Heart right ventricle (tissue), 16 donors: ENCODE results near the gene NFATC2IP. TPM values are rescaled to one million over a fixed set of nuclear protein-coding genes. Genes with fewer than 3 reads are reported as not detected.

Source experiments
- ATAC-seq, 8 donors: fragments of 200-7000 bp; cut with Tn5 transposase; one replicate each; pipeline ENCODE4 v1.9.1; 2020; ENCODE audit warnings: mild to moderate bottlenecking in 8 of 8, moderate library complexity in 8 of 8, moderate number of reproducible peaks in 1 of 8
- DNase-seq, 2 donors: peaks; one replicate each; pipeline ENCODE4 v3.0.0-alpha.2; 2020
- H3K27ac ChIP-seq, 10 donors: fragments of 200-600 bp; sonication (generic) in 2 of 10; one replicate each; pipeline versions ENCODE4 v1.5.0 to v1.8.0; 2020 to 2022; ENCODE audit warnings: mild to moderate bottlenecking in 3 of 10
- H3K27me3 ChIP-seq, 7 donors: fragments of 200-600 bp; one replicate each; pipeline ENCODE4 v1.8.0; 2021 to 2022; ENCODE audit warnings: mild to moderate bottlenecking in 2 of 7
- H3K36me3 ChIP-seq, 9 donors: fragments of 200-600 bp; sonication (generic) in 1 of 9; one replicate each; pipeline versions ENCODE4 v1.5.0 to v1.8.0; 2020 to 2022; ENCODE audit warnings: mild to moderate bottlenecking in 2 of 9
- H3K4me1 ChIP-seq, 9 donors: fragments of 200-600 bp; sonication (generic) in 1 of 9; one replicate each; pipeline versions ENCODE4 v1.5.0 to v1.8.0; 2020 to 2022; ENCODE audit warnings: mild to moderate bottlenecking in 4 of 9
- H3K4me3 ChIP-seq, 10 donors: fragments of 200-600 bp; sonication (generic) in 2 of 10; one replicate each; pipeline versions ENCODE4 v1.5.0 to v1.8.0; 2020 to 2022; ENCODE audit warnings: mild to moderate bottlenecking in 7 of 10, moderate library complexity in 2 of 10
- H3K9me3 ChIP-seq, 11 donors: fragments of 200-600 bp in 10 of 11; sonication (generic) in 2 of 11; one replicate each; pipeline versions ENCODE4 v1.5.0 to v1.8.0; 2013 to 2022; ENCODE audit warnings: mild to moderate bottlenecking in 2 of 11, control low read depth in 1 of 11, moderate library complexity in 1 of 11
- WGBS, 2 donors: extraction: QIAGEN DNeasy Blood & Tissue Kit; methylation state at CpG; one replicate each; pipeline ENCODE4 v1.1.7; 2013; ENCODE audit warnings: inconsistent platforms in 1 of 2; 5-methylcytosine and 5-hydroxymethylcytosine counted together
- intact Hi-C, 10 donors: fragments of 100-400 bp; cut with DNase I; formaldehyde crosslinking; loops; one replicate each; pipeline versions ENCODE4 v1.11.1 to v1.14.2; 2022
- long read RNA-seq, 3 donors: library from polyadenylated mRNA; unstranded; transcript quantifications; one replicate each; pipeline ENCODE4 v2.0.0, GENCODE V29; 2020 to 2021
- polyA plus RNA-seq, 2 donors: library from polyadenylated mRNA; stranded (reverse); fragments of 200-250 nt; gene quantifications; one replicate each; pipeline ENCODE4 v1.2.3, GENCODE V29; 2013
- total RNA-seq, 10 donors: library from RNA; stranded (reverse); fragmentation: NEBNext Ultra II Directional in 3 of 10; extraction: Animal tissue kit (Norgen Biotek cat#: 25700) in 3 of 10; gene quantifications; one replicate each; pipeline versions ENCODE4 v1.2.1 to v1.2.4, GENCODE V29; 2021 to 2023
- TF ChIP-seq, protein P1 (sequence below), 9 donors: fragments of 200-600 bp; sonication (generic) in 2 of 9; IDR thresholded peaks; one replicate each; pipeline versions ENCODE4 v1.5.0 to v1.8.0; 2021 to 2022; ENCODE audit warnings: antibody characterized with exemption in 9 of 9, mild to moderate bottlenecking in 5 of 9, moderate library complexity in 1 of 9
- donor health status: Arrhythmogenic right ventricular cardiomyopathy.
- donor health status: ischemic (EF 13 %, LVEDD 7.1; RV severe dilation, severe dysfunction).
- donor health status: healthy with polysubstance abuse.
- donor health status: DM: no; HTN: yes; CAD: no.
- donor health status: DM: no; HTN: no; CAD: no.
- donor health status: ischemic (EF 25% LVEDD 6.9; RV normal size, moderate dysfunction).
- donor health status: ischemic (EF 25% LVEDD 5.7; RV mildly dilated, moderate dysfunction).
- donor health status: healthy.
- donor health status: DM: yes; HTN: yes; CAD: no.
- donor health status: Ischemic cardiomyopathy.
- donor health status: ischemic (EF 35%, LVEDD 5.7; RV mildly dilated, moderate dysfunction).
- donor health status: nonischemic (EF 11% LVEDD 7.7; RV severe dilation, severe dysfunction).
- donor health status: DM: yes; HTN: yes; CAD: no.
- donor health status: PGD.
- donor health status: ischemic (EF 29% LVEDD 5.4; RV normal size, mild dysfunction).
- donor health status: nonischemic (EF 23%, LVEDD 6.1; RV moderate dilation, normal function).

The NFATC2IP gene
- 10 to 100 TPM; 13.8 to 22.5 (median 17.0) TPM for total RNA-seq
- polyA plus RNA-seq: 10 to 100 TPM; 15.7 to 24.4 TPM
- long read RNA-seq, donor 1, full-length matches to known transcripts: 38 of 47 reads
- long read RNA-seq, donor 1, partial matches to known transcripts: 3 of 47 reads
- long read RNA-seq, donor 1, other reads (novel, unspliced or antisense): 6 of 47 reads
- long read RNA-seq, donor 2, full-length matches to known transcripts: 35 of 42 reads
- long read RNA-seq, donor 2, partial matches to known transcripts: 0 of 42 reads
- long read RNA-seq, donor 2, other reads (novel, unspliced or antisense): 7 of 42 reads
- long read RNA-seq, donor 3, partial matches to known transcripts: 1 of 7 reads
- long read RNA-seq, donor 3, other reads (novel, unspliced or antisense): 5 of 7 reads

DNA sequence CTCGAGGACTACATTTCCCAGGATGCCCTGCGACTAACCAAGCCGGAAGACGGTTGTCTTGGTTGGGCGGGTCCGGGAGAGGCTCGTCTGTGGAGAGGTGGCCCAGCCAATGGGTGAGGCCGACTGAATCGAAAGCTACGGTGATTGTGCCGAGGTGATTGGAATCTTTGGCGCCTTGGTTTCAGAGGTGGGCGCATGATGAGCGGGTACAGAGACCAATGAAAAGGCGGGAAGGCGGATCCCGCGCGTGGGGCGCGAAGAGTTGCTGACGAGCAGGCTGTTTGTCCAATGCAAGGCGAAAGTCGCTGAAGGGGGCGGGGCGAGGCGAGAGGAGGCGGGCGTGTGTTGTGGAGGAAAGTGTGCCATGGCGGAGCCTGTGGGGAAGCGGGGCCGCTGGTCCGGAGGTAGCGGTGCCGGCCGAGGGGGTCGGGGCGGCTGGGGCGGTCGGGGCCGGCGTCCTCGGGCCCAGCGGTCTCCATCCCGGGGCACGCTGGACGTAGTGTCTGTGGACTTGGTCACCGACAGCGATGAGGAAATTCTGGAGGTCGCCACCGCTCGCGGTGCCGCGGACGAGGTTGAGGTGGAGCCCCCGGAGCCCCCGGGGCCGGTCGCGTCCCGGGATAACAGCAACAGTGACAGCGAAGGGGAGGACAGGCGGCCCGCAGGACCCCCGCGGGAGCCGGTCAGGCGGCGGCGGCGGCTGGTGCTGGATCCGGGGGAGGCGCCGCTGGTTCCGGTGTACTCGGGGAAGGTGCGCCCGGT is at the start of gene NFATC2IP:
NFATC2IP (plus strand) TSS at position 290 of the 762 bp plus-strand sequence; CDS start at position 365, 75 bp downstream.
- H3K36me3 ChIP-seq: peaks cover 0 to 39% (median 12%) of the 10 kb centered on the region in 9 donors
- peak within 1 kb of the TSS; percentile 19 to 94 (median 90) for H3K27ac ChIP-seq
- intact Hi-C loops: loop anchor here in 2 of 10 donors (1.0 to 5.0 kb wide), 3 partner anchors 26 to 89 kb away; partner anchors contain the start of genes RABEP2 (in 2 of the 2) and SH2B1 (in 1 of the 2)
- DNase-seq (peak; percentile 99 to 100), ATAC-seq (peak; percentile 97 to 100 (median 98))
- no peaks in the 10 kb centered on the region for H3K27me3 ChIP-seq
- H3K4me1 ChIP-seq: peaks cover 6 to 23% (median 16%) of the 10 kb centered on the region in 9 donors
- TF ChIP-seq, protein P1, sequence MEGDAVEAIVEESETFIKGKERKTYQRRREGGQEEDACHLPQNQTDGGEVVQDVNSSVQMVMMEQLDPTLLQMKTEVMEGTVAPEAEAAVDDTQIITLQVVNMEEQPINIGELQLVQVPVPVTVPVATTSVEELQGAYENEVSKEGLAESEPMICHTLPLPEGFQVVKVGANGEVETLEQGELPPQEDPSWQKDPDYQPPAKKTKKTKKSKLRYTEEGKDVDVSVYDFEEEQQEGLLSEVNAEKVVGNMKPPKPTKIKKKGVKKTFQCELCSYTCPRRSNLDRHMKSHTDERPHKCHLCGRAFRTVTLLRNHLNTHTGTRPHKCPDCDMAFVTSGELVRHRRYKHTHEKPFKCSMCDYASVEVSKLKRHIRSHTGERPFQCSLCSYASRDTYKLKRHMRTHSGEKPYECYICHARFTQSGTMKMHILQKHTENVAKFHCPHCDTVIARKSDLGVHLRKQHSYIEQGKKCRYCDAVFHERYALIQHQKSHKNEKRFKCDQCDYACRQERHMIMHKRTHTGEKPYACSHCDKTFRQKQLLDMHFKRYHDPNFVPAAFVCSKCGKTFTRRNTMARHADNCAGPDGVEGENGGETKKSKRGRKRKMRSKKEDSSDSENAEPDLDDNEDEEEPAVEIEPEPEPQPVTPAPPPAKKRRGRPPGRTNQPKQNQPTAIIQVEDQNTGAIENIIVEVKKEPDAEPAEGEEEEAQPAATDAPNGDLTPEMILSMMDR (IDR thresholded peaks at IDR 0.05): no peak
- no peaks in the 10 kb centered on the region for H3K9me3 ChIP-seq
- peak within 1 kb of the TSS; percentile 75 to 99 (median 92) for H3K4me3 ChIP-seq
- 0 to 1% methylated on average over 77 to 79 of the region's 79 CpGs for WGBS, 2 donors

DNA sequence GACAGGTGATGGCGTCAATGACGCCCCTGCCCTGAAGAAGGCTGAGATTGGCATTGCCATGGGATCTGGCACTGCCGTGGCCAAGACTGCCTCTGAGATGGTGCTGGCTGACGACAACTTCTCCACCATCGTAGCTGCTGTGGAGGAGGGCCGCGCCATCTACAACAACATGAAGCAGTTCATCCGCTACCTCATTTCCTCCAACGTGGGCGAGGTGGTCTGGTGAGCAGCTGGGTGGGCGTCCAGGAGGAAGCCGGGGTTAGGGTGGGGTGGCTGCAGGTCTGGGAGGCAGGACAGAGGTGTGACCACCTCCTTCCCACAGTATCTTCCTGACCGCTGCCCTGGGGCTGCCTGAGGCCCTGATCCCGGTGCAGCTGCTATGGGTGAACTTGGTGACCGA is 48.9 kb upstream of the NFATC2IP start:
- Histone ChIP-seq H3K27me3 (no peaks in the 10 kb centered on the region), H3K36me3 (peaks cover 0 to 40% (median 17%) of the 10 kb centered on the region in 9 donors), H3K27ac (no peak overlapping the region), H3K9me3 (no peaks in the 10 kb centered on the region), H3K4me1 (no peaks in the 10 kb centered on the region), H3K4me3 (no peak overlapping the region)
- intact Hi-C loops: no loop called here
- 84 to 88% methylated on average over 15 of the region's 15 CpGs for WGBS, 2 donors
- TF ChIP-seq, protein P1 (IDR thresholded peaks at IDR 0.05): no peak
- ATAC-seq: no peak
- DNase-seq: no peak

DNA sequence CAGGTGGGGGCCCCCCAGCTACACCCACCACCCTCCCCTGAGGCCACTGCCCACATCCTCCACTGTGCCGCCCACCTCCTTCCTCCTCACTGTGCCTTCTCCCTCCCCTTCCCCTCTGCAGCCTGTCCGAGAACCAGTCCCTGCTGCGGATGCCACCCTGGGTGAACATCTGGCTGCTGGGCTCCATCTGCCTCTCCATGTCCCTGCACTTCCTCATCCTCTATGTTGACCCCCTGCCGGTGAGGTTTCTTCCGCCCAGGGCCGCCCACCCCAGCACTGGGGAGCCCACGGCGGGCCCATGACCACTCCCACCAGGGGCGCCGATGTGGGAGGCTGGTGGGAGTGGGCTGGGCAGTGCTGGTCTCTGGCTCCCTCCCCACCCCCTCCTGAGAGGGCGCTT is 47.8 kb upstream of the NFATC2IP start:
- Histone ChIP-seq H3K4me3 (no peak overlapping the region), H3K9me3 (no peaks in the 10 kb centered on the region), H3K36me3 (peaks cover 0 to 47% (median 17%) of the 10 kb centered on the region in 9 donors), H3K27ac (no peak overlapping the region), H3K27me3 (no peaks in the 10 kb centered on the region), H3K4me1 (no peaks in the 10 kb centered on the region)
- ATAC-seq (peak in 2 of 8 donors; percentile 11 to 16), DNase-seq (no peak)
- intact Hi-C loops: no loop called here
- WGBS, 2 donors: 62 to 74% methylated on average over 11 of the region's 11 CpGs
- TF ChIP-seq, protein P1 (IDR thresholded peaks at IDR 0.05): no peak

DNA sequence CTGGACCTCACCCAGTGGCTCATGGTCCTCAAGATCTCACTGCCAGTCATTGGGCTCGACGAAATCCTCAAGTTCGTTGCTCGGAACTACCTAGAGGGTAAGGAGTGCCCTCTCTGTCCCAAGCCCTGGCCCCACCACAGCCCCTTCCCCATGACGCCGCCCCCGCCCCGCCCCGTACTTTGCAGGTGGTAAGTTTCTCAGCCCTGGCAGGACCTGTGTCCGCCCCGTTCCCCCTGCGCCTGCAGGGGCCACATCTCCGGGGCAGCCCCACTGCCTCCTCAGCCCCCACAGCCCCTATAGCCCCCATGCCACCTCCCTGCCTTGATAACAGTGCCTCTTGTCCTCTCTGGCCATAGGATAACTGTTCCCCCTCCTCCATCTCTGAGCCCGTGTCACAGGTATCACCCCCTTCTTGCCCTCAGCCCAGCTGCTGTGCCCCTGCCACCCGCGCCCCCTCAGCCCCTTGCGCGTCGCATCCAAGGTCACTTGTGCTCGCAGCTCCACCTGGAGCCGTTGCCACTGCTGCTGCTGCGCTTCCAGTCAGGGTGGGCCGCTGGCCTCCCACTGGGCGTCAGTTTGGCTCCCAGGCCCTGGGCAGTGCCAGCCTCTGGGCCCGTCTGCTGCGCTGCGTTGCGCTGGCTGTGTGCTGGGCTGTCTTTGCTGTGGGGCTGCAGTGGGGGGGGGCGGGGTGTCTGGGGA is 47.2 kb upstream of the NFATC2IP start:
- TF ChIP-seq, protein P1 (IDR thresholded peaks at IDR 0.05): no peak
- intact Hi-C loops: no loop called here
- 90% methylated on average over 29 of the region's 29 CpGs for WGBS, 2 donors
- DNase-seq (no peak), ATAC-seq (peak in 1 of 8 donors; percentile 13)
- Histone ChIP-seq H3K4me1 (no peaks in the 10 kb centered on the region), H3K27me3 (no peaks in the 10 kb centered on the region), H3K4me3 (no peak overlapping the region), H3K36me3 (peaks cover 0 to 47% (median 17%) of the 10 kb centered on the region in 9 donors), H3K27ac (no peak overlapping the region), H3K9me3 (no peaks in the 10 kb centered on the region)
